HG03066 (cell line): ENCODE measurements around the gene SLC32A1.
A peak's percentile ranks its signal among the peaks of the same experiment; 100 is the strongest.

Experiments
- ATAC-seq: cut with Tn5 transposase; IDR thresholded peaks from one replicate; pipeline ENCODE4 v1.9.1; 2021; ENCODE audit warnings: low read depth; ENCODE audit not compliant: unreplicated experiment

The SLC32A1 gene

DNA sequence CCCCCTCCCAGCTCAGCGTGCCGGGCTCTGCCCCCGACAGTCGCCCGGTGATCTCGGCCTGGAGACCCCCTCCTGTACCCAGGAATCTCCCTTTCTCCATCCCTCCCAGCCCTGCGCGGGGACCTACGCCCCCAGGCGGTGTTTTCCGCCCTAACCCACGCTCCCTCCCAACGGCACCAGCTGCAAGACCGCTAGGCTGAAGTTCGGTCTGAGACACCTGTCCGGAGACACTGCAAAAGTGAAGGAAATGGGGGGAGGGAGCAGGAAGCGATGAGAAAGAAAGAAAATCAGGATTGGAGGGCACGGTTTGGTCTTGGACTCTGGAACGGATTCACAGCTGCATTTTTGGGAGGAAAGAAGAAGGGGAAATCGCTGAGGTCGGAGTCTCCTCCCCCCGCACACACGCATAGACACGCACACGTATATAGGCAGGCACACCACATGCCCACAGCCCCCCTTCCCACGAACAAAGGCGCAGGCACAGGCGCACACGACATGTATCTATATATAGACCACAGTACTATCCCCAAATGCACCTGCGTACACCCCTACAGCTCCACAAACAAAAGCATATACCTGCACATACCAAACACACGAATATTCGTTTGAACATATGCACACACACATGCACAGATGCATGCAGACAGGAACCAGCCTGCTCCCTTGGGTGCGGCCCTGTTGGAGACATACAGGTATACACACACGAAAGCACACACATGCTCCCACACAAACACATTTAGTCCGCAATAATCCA is 1.0 kb downstream of the SLC32A1 start:
- ATAC-seq: no peak

GRCh38 chr20:38725931-38726803 is 1.9 kb downstream of the SLC32A1 start:
- no peak for ATAC-seq

DNA sequence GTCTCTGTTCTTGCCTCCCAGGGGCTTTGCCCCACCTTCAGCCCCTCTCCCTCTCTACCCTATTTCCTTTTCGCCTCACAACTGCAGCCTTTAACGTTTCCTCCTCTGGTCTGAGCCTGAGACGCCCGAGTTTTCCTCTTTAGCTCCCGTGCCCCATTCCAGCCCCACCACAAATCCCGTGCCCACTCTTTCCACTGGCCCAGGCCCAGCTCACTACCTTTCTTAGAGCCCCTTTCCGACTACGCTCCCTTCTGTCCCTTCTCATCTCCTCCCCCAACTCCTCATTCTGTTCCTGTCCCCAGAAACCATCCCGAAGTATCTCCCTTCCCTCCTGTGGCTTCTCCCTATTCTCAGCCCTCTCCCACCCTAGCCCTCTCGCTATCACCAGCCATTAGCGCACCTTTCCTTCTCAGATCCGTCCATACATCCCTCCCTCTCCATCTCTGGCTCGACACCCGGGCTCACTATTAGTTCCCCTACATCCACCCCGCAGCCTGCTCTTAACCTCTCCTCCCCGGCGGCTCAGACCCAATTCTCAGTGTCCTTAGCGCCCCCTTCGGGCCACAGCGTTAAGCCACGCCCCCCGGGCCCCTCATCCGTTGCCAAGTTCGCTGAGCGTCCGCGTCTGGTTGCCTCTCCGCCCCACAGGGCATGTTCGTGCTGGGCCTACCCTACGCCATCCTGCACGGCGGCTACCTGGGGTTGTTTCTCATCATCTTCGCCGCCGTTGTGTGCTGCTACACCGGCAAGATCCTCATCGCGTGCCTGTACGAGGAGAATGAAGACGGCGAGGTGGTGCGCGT is 2.7 kb downstream of the SLC32A1 start:
- ATAC-seq: no peak

DNA sequence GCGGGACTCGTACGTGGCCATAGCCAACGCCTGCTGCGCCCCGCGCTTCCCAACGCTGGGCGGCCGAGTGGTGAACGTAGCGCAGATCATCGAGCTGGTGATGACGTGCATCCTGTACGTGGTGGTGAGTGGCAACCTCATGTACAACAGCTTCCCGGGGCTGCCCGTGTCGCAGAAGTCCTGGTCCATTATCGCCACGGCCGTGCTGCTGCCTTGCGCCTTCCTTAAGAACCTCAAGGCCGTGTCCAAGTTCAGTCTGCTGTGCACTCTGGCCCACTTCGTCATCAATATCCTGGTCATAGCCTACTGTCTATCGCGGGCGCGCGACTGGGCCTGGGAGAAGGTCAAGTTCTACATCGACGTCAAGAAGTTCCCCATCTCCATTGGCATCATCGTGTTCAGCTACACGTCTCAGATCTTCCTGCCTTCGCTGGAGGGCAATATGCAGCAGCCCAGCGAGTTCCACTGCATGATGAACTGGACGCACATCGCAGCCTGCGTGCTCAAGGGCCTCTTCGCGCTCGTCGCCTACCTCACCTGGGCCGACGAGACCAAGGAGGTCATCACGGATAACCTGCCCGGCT is 3.4 kb downstream of the SLC32A1 start:
- no peak for ATAC-seq

DNA sequence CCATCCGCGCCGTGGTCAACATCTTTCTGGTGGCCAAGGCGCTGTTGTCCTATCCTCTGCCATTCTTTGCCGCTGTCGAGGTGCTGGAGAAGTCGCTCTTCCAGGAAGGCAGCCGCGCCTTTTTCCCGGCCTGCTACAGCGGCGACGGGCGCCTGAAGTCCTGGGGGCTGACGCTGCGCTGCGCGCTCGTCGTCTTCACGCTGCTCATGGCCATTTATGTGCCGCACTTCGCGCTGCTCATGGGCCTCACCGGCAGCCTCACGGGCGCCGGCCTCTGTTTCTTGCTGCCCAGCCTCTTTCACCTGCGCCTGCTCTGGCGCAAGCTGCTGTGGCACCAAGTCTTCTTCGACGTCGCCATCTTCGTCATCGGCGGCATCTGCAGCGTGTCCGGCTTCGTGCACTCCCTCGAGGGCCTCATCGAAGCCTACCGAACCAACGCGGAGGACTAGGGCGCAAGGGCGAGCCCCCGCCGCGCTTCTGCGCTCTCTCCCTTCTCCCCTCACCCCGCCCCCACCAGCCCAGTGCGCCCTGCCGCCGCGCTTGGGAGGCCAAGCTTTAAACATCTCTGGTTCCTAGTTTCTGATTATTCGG is 4.0 kb downstream of the SLC32A1 start:
- no peak for ATAC-seq

DNA sequence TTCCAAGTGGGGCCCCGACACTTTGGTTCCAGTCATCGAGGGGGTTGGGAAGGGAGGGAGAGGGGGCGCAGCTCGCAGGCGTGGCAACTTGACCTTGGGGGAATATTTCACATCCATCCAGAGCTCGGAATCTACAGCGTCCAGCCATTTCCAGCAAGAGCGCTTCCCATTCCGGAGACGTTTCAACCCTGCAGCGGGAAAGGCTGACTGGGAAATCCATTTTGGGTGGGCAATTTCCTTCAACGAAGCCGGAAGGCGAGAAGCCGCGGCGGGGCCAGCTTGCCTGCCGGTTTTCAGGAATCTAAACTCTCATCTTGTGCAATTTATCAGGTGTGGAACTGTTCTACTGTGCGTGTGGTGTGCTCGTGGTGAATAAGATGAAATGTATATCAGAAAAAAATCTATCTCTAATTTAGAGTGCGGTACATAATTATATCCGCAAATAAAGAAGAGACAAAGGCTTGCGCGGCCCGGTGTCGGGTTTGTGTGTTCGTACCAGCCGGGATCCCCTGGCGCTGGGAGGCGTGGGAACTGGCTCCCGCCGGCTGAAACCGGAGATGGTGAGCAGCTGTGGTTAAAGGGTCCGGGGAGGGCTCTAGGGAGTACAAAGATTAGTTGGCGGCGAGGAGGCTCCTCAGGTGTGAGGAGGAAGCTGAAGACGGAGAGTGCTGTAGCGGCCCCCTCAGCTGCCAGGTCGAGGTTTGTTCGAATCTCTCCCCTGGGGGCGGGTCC is 4.8 kb downstream of the SLC32A1 start:
- ATAC-seq: no peak

DNA sequence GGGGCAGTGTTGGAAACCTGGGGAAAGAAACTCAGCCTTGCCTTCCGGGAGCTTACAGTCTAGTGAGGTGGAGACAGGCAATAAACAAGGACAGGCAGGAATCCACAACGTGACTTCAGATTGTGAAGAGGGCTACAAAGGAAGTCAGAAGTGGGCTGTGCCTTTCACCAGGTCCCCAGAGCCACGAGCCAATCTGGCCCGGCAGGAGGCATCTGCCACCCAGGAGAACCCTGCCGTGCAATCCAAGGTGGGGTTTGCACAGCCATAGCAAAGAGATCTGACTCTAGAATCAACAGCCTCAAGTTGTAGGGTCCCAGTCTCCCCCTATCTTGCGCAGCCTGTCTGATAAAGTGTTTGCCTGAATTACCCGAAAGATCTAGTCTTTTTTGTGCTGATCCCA is 5.5 kb downstream of the SLC32A1 start:
- no peak for ATAC-seq

DNA sequence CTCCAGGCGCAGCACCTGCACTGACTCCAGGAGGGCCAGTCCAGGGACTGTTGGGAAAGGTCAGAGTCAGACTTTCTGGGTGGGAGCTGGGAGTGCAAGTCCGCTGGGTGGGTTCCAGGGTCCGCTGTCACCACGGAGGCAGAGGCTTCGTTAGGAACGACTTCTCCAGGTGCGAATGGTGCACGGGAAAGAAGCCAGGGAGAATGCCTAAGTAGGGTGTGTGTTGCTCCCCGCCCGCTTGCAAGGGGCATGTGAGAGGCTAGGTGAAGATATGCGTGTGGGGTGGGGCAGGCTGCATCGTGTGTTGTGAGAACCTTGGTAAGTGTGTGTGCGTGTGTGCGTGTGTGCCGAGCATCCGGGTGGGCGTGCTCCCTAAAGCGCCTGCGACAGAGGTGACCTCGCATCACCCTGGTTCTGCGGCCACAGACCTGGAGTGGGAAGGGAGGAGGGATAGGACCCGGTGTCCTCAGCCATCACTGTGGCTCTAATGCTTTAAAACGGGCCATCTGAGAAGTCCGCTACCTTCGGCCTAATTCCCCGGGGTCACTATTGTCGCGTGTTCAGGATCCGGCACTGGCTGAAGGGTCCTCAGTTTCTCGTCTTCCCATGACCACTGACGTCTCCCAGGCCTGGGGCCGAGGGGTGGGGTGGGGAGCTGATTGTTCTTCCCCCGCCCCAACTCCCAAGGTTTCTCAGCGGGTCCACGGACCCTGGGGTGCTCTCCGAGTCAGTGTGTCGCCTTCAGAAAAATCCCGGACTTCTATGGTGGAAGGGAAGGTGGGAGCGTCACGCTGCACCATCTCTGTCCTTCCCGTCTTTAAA is 6.1 kb downstream of the SLC32A1 start:
- no peak for ATAC-seq

- ATAC-seq: no peak
Observed at GRCh38 chr20:38730989-38731737, 6.9 kb downstream of the SLC32A1 start.

DNA sequence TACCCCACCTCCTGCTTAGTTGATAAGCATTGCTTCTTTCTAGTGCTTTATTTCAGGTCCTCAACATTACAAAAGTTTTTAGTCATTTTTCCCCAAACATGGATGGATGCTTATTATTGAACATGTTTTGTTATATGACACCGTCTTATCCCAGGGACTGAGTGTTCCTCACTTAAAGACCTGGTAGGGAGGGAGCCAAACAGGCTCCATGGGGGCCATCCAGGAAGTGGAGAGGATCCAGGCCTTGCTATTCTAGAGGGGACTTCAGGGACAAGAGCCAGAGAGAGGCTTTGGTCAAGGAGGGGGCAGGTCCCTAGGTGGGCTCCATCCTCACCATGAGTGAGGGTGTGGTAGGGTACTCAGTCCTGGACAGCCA is 7.4 kb downstream of the SLC32A1 start:
- ATAC-seq: no peak

GRCh38 chr20:38732981-38733380 is 8.7 kb downstream of the SLC32A1 start:
- ATAC-seq: no peak

- no peak for ATAC-seq
Observed at GRCh38 chr20:38735172-38735571, 10.9 kb downstream of the SLC32A1 start.

- ATAC-seq: no peak
Observed at GRCh38 chr20:38737887-38738286, 13.6 kb downstream of the SLC32A1 start.

DNA sequence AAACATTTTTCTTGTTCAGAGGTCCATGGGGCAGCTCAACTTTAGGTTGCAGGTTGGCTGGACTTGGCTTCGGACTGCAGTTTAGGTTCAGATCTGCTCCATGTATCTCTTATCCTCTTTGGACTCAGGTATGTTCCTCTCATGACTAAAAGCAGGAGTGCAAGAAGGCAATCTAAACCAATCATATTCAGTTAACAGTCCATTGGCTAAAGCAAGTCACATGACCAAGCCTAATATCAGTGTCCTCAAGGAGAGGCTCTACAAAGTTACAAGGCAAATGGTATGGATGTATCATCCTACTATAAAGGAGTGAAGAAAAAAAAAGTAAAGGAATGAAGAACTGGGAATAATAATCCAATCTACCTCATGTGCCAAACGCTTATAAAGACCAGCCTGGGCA is 21.5 kb downstream of the SLC32A1 start:
- no peak for ATAC-seq

GRCh38 chr20:38747495-38748096 is 23.3 kb downstream of the SLC32A1 start:
- no peak for ATAC-seq

DNA sequence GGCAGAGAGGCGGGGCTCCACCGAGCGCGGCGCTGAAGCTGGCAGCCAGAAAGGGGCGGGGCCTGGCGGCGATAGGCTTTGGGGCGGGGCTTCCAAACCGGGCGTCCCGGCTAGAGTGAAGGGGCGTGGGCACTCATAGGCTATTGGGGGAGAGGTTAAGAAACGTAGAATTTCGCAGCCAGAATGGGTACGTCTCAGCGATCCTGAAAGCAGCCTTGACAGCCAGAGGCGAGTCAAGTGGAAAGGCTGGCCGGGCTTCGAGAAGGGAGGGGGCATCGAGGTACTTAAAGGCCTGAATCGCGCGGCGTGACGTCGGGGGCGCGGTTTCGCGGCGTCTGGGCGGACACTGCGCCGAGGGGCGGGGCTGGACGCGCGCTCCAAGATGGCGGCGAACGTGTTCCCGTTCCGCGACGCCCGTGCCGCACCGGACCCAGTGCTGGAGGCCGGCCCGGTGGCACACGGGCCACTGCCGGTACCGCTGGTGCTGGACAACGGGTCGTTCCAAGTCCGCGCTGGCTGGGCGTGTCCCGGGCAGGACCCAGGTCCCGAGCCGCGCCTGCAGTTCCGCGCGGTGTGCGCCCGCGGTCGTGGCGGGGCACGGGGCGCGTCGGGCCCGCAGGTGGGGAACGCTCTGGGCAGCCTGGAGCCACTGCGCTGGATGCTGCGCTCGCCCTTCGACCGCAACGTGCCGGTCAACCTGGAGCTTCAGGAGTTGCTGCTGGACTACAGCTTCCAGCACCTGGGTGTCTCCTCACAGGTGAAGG is 24.0 kb downstream of the SLC32A1 start, which contains the start of gene ACTR5:
Gene ACTR5, plus strand, starts transcription at position 364 of the 764 bp plus-strand sequence. Its CDS starts 19 bp downstream, at position 383.
- ATAC-seq: peak; percentile 85

GRCh38 chr20:38748861-38749149 is 24.5 kb downstream of the SLC32A1 start:
- peak; percentile 22 for ATAC-seq
